ENCODE data around the gene IGFL3. TPM values are rescaled to one million over a fixed set of nuclear protein-coding genes. Genes with fewer than 3 reads are reported as not detected.
"Not testable (repeated sequence)": the region's sequence is repeated elsewhere in the genome, so short reads cannot be mapped to it uniquely, and the experiment has no call there.

IGFL3 gene
- total RNA-seq, 1 donor from 2014 or later = not detected

GRCh38 chr19:46118136-46118535, 6.4 kb downstream of the IGFL3 start:
- ATAC-seq = peak; percentile 42

GRCh38 chr19:46116121-46116520, 8.4 kb downstream of the IGFL3 start:
- ATAC-seq = no peak

GRCh38 chr19:46115396-46116106, 8.9 kb downstream of the IGFL3 start:
- ATAC-seq = peak; percentile 80

GRCh38 chr19:46113726-46114125, 10.8 kb downstream of the IGFL3 start:
- no peak for ATAC-seq

- ATAC-seq = no peak
These were observed 12.0 kb downstream of the IGFL3 start for GRCh38 chr19:46112527-46112926.

GRCh38 chr19:46111376-46111775, 13.1 kb downstream of the IGFL3 start:
- ATAC-seq = peak; percentile 69

GRCh38 chr19:46109876-46110275, 14.6 kb downstream of the IGFL3 start:
- ATAC-seq = no peak

- no peak for ATAC-seq
These were observed 17.1 kb downstream of the IGFL3 start for GRCh38 chr19:46107371-46107770.

GRCh38 chr19:46102333-46102732, 22.2 kb downstream of the IGFL3 start:
- not testable (repeated sequence) for ATAC-seq

GRCh38 chr19:46101293-46101692, 23.2 kb downstream of the IGFL3 start:
- ATAC-seq = no peak

- no peak for ATAC-seq
These were observed 24.1 kb downstream of the IGFL3 start for GRCh38 chr19:46100344-46100743.

GRCh38 chr19:46090444-46090843, 34.0 kb downstream of the IGFL3 start:
- peak; percentile 28 for ATAC-seq

- no peak for ATAC-seq
These were observed 35.1 kb downstream of the IGFL3 start for GRCh38 chr19:46089432-46089831.

GRCh38 chr19:46088101-46088500, 36.4 kb downstream of the IGFL3 start:
- no peak for ATAC-seq

- no peak for ATAC-seq
These were observed 38.6 kb downstream of the IGFL3 start for GRCh38 chr19:46085888-46086287.

GRCh38 chr19:46082728-46083050, 41.8 kb downstream of the IGFL3 start:
- ATAC-seq = peak; percentile 59

- peak; percentile 74 for ATAC-seq
These were observed 42.4 kb downstream of the IGFL3 start for GRCh38 chr19:46081928-46082727.

- ATAC-seq = no peak
These were observed 43.9 kb downstream of the IGFL3 start for GRCh38 chr19:46080561-46080960.

GRCh38 chr19:46079576-46079975, 44.9 kb downstream of the IGFL3 start:
- no peak for ATAC-seq

- ATAC-seq = peak; percentile 26
These were observed 45.7 kb downstream of the IGFL3 start for GRCh38 chr19:46078573-46079332.

- no peak for ATAC-seq
These were observed 46.7 kb downstream of the IGFL3 start for GRCh38 chr19:46077815-46078167.

GRCh38 chr19:46076951-46077814, 47.3 kb downstream of the IGFL3 start:
- ATAC-seq = peak; percentile 82
